Measurements from ENCODE around the gene C18orf32. TPM values are rescaled to one million over a fixed set of nuclear protein-coding genes. Genes with fewer than 3 reads are reported as not detected.

Gene C18orf32
- total RNA-seq, 1 experiment from 2014 or later: 24.4 TPM

- no CpG with 5 or more reads among the region's 4 CpGs for WGBS (ENCODE audit: extremely low coverage, insufficient read length, low lambda C conversion rate)
Observed at GRCh38 chr18:49461602-49461977, 25.4 kb downstream of the C18orf32 start.

More at GRCh38 chr18:49461602-49461977, 25.4 kb downstream of the C18orf32 start:
- Histone ChIP-seq H3T11ph (ENCODE audit: low read length) (no peak overlapping the region), H2BK12ac (ENCODE audit: insufficient read length, low read depth, low read length) (no peak overlapping the region), H2BK15ac (ENCODE audit: low read depth, low read length) (no peak overlapping the region), H3K79me1 (ENCODE audit: insufficient read depth, low read depth, low read length, poor library complexity, severe bottlenecking) (no peaks in the 10 kb centered on the region), H3K18ac (ENCODE audit: insufficient read length, low read depth, low read length) (no peak overlapping the region), H4K20me1 (ENCODE audit: control insufficient read depth, insufficient read depth, insufficient read length) (no peaks in the 10 kb centered on the region), H2AK5ac (ENCODE audit: insufficient read length, low read length) (no peak overlapping the region), H3K79me2 (ENCODE audit: insufficient read depth, low read length) (no peaks in the 10 kb centered on the region; the same call in 1 of the 2 replicates), H2AFZ (ENCODE audit: low read length) (no peak overlapping the region), H3K27ac (ENCODE audit: insufficient read length, low read depth, low read length) (no peak overlapping the region), H4K5ac (ENCODE audit: insufficient read length, low read depth, low read length) (no peak overlapping the region), H3K23ac (ENCODE audit: insufficient read length, low read depth, low read length) (no peak overlapping the region), H3K9me3 (ENCODE audit: control insufficient read depth, low read depth, low read length) (no peaks in the 10 kb centered on the region), H3K4me1 (ENCODE audit: insufficient read depth, low read length) (peaks cover 11% of the 10 kb centered on the region; the same call in 1 of the 2 replicates), H2BK120ac (ENCODE audit: low read depth, low read length, poor library complexity, severe bottlenecking) (no peak overlapping the region), H3K4ac (ENCODE audit: low read depth, low read length) (no peak overlapping the region), H4K8ac (replicated peaks; ENCODE audit: insufficient read length, low read depth, low read length) (no peak overlapping the region), H3K27me3 (ENCODE audit: insufficient read depth, low read length) (no peaks in the 10 kb centered on the region), H2BK20ac (ENCODE audit: low read depth, low read length, poor library complexity, severe bottlenecking) (no peak overlapping the region), H3K4me2 (ENCODE audit: insufficient read depth, insufficient read length, low read length) (no peak overlapping the region), H4K91ac (ENCODE audit: insufficient read length, low read depth, low read length) (no peak overlapping the region), H3K23me2 (ENCODE audit: insufficient read length, low read depth, low read length, poor library complexity, severe bottlenecking) (peaks cover 10% of the 10 kb centered on the region), H2BK5ac (ENCODE audit: insufficient read length, low read length) (no peak overlapping the region), H3K56ac (ENCODE audit: insufficient read length, low read depth, low read length) (no peak overlapping the region), H3K14ac (ENCODE audit: insufficient read depth, low read length) (no peak overlapping the region), H3K9ac (ENCODE audit: extremely low read depth, insufficient read length, low read length) (no peak overlapping the region)
- H3K27me3 Mint-ChIP-seq (ENCODE audit: low read depth): peaks cover 11% of the 10 kb centered on the region
- no peak for TF ChIP-seq CTCF (conservative IDR thresholded peaks at IDR 0.05)
- peaks cover 26% of the 10 kb centered on the region in 2 experiments for H3K4me1 Mint-ChIP-seq
- H3K4me3 Mint-ChIP-seq: peak overlapping the region in 1 of 2 experiments; percentile 91; a peak in 1 of 5 replicates
- H3K36me3 Mint-ChIP-seq (ENCODE audit: insufficient read depth in 1 of 3, low read depth in 3 of 3): peaks cover 0 to 1% (median 0%) of the 10 kb centered on the region in 3 experiments; a peak in 1 of 7 replicates
- DNase-seq: no peak
- no peak overlapping the region for H3K27ac Mint-ChIP-seq
- H3K9me3 Mint-ChIP-seq: no peaks in the 10 kb centered on the region

Measured in H9 (cell line).